ENCODE results near the gene ABCA10. TPM values are rescaled to one million over a fixed set of nuclear protein-coding genes. Genes with fewer than 3 reads are reported as not detected.
"Not testable (repeated sequence)": the region's sequence is repeated elsewhere in the genome, so short reads cannot be mapped to it uniquely, and the experiment has no call there.

Gene ABCA10
- total RNA-seq, 1 donor from 2014 or later = 0.64 TPM

DNA sequence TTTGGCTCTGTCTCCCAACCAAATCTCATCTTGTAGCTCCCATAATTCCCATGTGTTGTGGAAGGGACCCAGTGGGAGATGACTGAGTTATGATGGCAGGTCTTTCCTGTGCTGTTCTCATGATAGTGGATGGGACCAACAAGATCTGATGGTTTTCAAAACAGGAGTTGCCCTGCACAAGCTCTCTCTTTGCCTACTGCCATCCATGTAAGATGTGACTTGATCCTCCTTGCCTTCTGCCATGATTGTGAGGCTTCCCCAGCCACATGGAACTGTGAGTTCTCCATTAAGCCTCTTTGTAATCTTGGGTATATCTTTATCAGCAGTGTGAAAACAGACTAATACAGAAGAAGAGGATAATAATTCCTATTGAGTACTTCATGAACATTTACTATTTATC is 60.0 kb downstream of the ABCA10 start:
- intact Hi-C loops (cut with micrococcal nuclease) = not testable (repeated sequence)

DNA sequence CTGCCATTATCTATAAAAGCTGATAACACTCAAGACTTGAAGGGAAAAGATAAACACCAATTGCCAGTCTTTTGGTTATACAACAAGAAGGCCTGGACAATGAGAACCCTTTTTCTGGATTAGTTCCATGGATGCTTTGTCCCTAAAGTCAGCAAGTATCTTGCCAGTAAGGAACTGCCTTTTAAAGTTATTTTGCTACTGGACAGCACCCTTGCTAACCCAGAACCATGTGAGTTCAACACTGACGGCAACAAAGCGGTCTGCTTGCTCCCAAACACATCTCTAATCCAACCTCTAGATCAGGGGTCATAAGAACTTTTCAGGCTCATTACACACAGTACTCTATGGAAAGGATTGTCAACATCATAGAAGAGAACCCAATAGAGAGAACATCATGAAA is 61.7 kb downstream of the ABCA10 start:
- intact Hi-C loops (cut with micrococcal nuclease) = no loop called here

DNA sequence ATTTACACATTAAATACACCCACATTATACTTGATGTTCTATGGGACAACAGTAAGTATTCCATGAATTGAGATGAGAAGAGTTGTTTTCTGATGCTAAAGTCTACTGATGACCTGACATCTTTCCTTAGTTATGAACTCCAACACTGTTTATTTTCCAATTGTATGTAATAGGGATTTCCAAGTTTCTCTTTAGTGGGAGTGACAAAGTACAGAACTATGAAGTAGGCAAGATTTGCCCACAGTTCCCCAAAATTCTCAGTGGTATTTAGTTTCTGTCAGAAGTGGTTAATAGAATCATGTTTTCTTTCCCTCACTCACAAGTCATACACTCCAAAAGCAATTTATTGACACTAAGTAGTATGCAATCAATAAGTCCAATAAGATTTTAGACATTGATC is 64.4 kb downstream of the ABCA10 start:
- intact Hi-C loops (cut with micrococcal nuclease) = no loop called here

DNA sequence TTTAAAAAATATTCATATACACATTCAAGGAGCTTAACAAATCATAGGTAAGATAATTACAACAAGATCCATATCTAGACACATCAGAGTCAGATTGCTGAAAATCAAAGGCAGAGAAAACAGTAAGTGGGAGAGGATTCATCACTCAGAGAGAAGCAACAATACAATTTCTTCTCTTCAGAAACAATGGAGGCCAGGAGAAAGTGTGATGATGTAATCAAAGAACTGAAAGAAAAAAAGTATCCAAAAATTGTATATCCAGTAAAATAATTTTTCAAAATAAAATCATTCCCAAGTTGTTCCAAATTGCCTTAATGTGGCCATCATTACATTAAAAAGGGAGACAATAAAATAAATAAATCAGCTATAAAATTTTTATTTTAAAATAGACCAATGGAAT is 69.2 kb downstream of the ABCA10 start:
- intact Hi-C loops (cut with micrococcal nuclease) = no loop called here

DNA sequence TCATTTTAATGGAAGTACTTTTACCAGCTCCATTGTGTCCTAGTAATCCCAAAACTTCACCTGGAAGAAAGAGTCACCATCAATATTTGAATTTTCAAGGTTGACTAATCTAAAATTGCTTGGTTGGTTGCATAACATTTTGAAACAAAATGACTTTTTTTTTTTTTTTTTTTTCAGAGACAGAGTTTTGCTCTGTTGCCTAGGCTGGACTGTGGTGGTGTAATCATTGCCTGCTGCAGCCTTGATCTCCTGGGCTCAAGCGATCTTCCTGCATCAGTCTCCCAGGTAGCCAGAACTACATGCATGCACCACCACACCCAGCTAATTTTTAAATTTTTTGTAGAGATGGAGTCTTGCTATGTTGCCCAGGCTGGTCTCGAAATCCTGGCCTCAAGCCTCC is 74.4 kb downstream of the ABCA10 start:
- intact Hi-C loops (cut with micrococcal nuclease) = no loop called here

DNA sequence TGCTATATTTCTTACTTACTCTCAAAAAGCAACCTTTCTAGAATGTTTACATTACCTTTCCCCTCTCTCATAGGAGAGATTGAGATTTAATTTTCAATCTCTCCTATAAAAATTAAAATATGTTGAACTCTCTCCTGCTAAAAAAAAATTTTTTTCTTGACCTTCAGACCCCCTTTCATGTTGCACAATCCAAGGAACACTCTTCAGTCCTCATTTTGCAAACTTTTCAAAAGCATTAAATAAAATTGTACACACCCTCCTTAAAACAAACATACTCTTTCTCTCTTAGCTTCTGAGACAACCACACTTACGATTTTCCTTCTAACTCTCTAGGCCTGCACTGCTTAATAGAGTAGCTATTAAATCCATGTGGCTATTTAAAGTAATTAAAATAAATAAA is 78.3 kb downstream of the ABCA10 start:
- intact Hi-C loops (cut with micrococcal nuclease) = no loop called here

DNA sequence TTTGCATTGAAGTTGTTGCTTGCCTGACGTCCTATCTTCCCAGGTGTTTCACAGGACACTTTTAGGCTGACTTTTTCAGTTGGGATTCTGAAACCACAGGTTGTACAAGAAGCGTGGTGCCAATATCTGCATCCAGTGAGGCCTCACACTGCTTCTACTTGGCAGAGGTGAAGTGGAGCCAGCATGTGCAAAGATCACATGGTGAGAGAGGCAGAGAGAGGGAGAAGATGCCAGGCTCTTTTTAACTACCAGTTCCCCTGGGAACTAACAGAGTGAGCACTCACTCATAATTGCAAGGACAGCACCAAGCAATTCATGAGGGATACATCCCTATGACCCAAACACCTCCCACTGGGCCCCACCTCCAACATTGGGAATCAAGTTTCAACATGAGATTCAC is 81.2 kb downstream of the ABCA10 start:
- intact Hi-C loops (cut with micrococcal nuclease) = no loop called here

DNA sequence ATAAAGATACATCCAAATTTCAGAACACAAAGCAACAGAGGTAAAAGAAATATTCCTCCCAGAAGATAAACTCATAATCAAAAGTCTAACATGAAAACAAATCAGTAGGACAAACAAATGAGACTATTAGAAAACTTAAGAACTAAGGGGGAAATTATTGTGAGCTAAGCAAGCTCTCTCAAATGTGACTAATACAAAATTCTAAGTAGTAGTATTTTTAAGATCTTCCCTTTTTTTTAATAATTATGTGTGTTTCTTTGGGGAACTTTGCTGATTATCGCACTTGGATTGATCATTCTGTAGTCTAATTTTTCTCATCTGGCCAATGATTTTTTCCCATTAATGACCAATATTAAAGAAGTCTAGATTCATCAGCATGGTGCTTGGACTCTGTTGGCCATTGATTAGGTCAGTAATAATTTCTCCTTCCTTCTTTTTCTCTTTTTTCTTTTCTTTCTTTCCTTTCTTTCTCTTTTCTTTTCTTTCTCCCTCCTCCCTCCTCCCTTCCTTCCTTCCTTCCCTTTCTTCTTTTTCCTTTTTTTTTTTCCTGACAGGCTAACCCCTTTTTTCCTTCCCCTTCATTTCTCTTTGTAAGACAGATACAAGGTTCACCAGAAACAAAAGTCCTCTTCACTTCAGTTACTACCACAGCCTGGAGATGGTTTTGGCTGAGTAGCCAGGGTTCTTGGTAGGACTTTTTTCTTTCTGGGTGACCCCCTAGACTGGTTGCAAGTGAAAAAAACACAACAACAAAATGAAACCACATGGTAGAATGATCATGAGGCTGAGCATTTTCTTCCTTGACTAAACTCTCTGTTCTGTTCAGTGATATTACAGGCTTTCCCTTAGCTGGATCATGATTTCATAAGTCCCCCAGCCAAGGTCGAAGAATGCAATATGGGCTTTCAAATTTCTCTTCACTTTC is 84.0 kb downstream of the ABCA10 start:
- intact Hi-C loops (cut with micrococcal nuclease) = no loop called here

DNA sequence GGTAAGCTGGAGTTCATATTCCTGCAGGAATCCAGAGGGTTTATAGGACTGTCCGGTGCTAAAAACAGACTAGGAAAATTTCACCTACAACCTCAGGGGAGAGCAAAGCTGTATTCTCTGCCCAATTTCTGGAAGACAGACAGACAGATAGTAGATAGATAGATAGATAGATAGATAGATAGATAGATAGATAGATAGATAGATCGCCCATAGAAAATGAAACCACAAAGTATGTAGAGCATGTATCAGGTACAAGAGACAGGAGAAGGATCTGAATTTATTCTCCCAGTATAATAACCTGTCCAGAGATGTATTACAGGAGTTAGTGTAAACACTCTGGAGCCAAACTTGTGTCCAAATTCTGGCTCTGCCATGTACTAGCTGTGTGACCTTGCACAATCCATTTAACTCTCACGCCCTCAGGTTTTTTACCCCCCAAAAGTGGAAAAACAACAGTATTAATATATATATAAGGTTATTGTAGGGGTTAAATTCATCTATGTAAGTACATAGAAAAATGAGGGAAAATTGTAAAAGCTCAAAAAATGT is 84.9 kb downstream of the ABCA10 start:
- intact Hi-C loops (cut with micrococcal nuclease) = no loop called here

DNA sequence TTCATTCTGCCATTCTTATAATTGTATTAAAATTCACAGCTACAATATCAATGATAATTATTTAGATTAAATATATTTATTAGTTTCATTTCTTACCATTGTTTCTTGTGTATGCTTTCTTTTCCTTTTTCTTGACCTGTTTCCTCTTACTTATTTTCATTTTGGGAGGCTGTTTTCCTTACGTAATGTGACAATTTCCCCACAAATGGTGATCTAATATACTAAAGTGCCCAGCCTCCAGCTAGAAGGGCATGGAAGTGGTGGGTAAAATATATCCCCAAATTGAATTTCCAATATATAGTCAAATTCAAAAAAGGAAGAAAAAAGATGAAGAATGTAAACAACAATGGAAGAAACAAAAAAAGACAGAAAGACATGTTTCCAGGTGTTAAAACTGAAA is 85.5 kb downstream of the ABCA10 start:
- intact Hi-C loops (cut with micrococcal nuclease) = no loop called here

DNA sequence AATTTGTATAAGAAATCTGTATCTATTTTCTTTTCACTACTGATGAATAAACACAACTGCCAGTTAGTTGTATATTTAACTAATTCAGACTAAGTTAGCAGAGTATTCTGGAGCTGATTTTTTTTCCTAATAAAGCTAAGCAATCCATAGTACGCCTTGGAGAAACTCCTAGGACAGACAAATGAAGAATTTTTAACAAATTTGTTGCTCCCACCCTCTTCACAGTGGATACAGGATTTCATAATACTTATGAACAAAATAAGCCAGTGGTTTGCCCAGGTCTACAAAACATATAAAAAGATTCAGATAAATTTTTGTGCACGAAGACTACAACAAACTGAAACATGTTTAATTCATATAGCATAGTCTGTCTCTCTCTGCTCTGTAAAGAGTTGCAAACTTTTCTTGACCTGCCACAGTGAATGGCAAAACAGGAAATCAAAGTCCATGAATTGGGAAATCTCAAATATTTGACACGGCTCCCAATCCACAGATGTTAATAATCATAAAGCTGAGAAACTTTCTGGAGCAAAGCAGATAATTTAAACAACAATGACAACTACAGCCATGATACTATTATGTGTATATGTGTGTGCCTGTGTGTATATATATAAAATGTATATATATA is 86.3 kb downstream of the ABCA10 start:
- intact Hi-C loops (cut with micrococcal nuclease) = no loop called here

DNA sequence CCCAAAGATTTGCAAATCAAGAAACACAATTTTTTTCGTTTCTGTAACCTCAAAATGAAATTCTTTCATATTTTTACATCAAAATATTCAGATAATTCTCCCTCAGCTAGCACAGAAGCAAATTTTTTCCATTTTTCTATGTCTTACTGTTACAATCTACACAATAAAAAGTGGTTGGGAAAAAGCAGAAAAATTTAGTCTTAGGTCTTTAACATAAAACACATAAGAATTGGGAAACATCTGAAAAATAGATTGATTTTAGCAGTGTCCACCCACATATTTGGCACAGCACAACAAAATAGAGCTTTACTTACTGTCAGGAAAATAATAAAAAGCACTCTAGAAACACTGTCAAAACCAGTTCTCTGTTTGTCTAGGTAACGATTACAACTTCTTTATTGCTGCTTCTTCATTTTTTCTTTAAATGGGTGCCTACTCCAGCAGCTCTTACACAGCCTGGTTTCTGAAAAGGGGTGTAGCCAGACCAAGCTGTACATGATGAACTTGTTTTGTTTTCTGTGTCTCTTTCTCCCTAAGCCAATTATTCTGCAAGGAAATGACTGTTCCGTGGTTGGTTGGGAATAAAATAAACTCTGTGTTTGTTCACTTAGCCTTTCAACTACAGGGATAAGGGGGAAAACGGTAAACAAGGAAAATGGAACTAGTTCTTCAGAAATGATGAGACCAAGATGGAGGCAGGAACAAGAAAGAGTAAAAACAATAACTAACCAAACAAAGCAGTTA is 87.0 kb downstream of the ABCA10 start, which contains the start of gene ABCA6:
ABCA6 (minus strand) TSS at position 465 of the 744 bp plus-strand sequence. CDS start 1,192 bp downstream, outside the sequence.
- intact Hi-C loops (cut with micrococcal nuclease) = no loop called here

DNA sequence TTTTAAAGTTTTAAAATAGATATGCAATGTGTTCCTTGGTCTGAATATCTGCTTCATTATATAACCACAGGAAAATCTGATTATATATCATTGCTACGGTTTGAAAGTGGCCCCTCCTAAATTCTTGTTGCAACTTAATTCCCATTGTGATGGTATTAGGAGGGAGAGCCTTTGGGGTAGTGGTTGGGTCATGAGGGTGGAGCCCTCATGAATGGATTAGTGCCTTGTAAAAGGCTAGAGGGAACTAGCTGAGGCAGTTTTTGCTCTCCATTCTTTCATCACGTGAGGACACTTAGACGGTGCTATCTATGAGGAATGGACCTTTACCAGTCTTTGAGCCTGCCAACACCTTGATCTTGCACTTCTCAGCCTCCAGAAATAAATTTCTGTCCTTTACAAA is 94.5 kb downstream of the ABCA10 start:
- intact Hi-C loops (cut with micrococcal nuclease) = no loop called here

DNA sequence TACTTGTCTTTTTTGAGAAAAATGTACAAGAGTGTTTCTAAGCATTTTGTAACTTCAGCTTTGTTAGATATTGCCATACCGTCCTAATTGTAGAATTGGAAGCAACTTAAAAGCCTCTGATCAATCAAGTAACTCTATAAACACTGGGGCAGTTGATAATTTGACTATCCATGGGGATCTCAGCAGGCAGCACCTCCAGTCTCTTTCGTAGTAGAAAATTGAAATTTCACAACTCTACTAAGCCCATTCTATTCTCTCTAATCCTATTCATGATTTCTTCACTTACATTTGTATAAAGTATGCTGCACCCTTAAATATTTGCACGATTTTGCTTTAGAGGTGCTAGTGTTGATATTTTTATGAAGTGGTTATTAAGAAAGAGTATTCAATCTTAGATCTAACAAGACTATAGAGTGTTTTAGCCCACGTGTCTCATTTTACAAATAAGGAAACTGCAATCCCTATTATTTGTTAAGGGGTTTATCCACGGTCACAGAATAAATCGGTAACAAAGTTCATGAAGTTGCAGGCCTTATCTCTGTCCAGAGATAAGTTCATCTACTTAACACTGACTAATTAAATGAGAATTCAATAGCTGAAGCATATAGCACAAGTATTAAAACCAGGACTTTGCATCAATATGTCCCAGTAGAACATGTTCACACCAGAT is 97.9 kb downstream of the ABCA10 start:
- intact Hi-C loops (cut with micrococcal nuclease) = no loop called here

DNA sequence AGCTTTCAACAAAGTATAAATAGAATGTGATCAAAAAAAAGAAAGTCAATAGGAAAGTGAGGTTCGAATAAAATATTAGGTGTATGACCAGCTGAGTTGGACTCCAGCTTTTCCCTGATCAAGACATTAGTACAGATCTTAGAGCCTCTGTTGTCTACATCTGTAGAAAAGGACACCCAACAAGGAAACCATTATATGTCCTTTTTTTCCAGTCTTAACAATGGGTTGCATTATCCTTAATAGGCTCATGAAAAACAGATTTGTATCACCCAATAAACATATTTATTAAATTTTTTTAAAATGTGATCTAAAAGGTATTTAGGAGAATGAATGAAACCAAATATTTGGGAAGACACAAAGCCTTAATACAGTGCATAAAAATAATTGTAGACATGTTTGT is 105.0 kb downstream of the ABCA10 start:
- intact Hi-C loops (cut with micrococcal nuclease) = no loop called here

DNA sequence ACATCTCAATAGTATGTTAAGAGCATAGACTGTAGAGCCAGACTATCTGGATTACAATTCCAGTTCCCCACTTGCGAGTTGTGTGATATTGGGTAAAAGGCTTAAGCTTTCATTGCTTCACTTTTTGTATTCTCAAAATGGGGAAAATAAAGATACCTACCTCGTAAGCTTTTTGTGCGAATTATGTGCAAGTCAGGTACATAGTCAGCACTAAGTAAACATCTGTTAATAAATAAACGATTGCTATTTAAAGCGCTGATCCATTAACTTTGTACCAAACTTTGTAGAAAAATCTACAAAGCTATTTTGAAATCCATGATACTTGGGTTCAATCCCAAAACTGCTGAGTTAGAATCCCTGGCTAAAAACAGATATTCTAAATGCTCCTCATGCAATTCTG is 106.6 kb downstream of the ABCA10 start:
- intact Hi-C loops (cut with micrococcal nuclease) = no loop called here

DNA sequence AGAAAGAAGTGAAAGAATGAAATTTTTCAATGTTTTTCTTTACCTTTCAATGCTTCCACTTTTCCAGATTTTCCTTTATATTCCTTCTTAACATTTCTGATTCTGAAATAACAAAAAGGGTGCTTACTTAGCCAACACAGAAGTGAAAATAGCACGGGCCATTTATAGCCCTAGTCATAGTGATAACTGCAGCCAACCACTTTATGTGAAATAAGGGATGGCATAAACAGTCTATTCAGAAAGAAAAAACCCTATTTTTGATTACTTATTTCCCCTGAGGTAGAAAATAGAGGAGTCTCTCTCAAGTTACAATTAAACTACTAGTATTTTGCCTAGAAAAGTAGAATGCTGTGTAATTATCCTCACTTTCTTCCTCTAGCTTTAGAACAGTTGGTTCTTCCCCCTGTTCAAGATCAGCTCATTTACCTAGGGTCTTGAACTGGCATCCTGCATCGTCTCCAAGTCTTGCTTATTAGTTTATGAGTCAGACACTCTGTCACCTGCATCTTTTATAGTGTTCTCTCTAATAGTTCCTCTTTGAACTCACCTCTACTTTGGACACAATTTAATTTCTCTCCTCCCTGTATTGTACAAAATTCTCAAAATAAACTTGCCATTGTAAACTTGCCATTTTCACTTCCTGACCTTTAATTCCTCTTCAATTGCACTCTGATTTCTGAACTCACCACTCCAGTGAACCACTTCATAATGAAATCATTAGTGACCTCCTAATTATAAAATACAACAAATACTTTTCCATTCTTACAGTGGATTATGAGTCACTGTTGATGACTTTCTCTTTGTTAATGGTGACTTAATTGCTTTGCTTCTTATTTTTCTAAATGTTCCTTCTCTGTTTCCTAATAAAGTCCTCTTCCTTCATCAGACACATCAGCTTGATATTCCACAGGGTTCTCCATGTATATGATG is 110.5 kb downstream of the ABCA10 start:
- intact Hi-C loops (cut with micrococcal nuclease) = no loop called here

DNA sequence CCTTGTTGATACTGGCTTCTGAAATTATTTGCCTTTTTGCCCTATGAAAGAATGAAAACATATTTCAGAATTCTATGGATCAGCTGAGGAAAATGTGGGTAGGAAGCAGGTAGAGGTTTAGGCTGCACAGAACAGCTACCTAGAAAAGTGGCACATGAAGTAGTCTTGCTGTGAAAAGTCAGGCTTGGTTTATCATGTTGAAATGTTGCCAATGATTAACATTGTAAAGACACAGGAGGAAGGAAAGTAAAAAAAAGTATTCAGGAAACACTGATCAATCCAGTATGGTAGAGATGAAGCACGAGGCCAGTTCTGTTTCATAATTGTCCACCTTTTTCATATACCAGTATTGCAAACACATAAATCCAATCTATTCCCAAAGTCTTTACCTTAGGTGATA is 116.8 kb downstream of the ABCA10 start:
- intact Hi-C loops (cut with micrococcal nuclease) = no loop called here

DNA sequence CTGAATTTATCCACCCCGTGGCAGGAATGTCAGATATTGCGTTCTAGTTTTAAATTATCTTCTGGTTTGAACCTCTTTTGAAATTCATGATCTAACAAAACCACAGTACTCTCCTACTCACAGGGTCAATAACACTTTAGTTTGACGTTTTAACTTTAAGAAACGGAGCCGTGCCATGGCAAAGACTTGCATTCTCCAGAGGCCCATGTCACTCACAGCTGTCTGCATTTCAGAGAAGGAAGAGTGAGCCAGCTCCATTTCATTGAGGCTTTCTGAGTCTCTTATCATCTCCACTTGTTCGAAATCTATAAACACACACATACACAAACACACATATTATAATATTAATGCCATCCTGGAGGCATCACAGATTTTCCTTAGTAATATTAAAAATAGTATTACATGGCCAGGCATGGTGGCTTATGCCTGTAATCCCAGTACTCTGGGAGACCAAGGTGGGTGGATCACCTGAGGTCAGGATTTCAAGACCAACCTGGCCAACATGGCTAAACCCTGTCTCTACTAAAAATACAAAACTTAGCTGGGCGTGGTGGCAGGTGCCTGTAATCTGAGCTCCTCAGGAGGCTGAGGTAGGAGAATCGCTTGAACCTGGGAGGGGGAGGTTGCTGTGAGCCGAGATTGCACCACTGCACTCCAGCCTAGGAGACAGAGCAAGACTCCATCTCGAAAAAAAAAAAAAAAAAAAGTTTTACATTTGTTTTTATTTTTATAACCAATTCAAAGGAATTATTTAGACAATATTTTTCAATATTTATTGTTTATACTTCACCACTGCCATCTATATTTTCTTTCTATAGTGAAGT is 122.5 kb downstream of the ABCA10 start:
- intact Hi-C loops (cut with micrococcal nuclease) = no loop called here
